HFFc6 (cell line): ENCODE results near the gene MED16. TPM values are rescaled to one million over a fixed set of nuclear protein-coding genes. Genes with fewer than 3 reads are reported as not detected.

Experiments used
- DNase-seq: peaks from one replicate; pipeline ENCODE4 v3.0.0-alpha.2; 2018
- H3K27ac Mint-ChIP-seq: 2 replicates; pipeline ENCODE4 v1.8.0; 2020; ENCODE audit warnings: mild to moderate bottlenecking, mixed read lengths
- H3K27me3 Mint-ChIP-seq: 2 replicates; pipeline ENCODE4 v1.8.0; 2021; ENCODE audit warnings: mild to moderate bottlenecking, moderate library complexity, mixed read lengths; ENCODE audit not compliant: insufficient read depth
- H3K36me3 Mint-ChIP-seq: 2 replicates; pipeline ENCODE4 v1.8.0; 2021; ENCODE audit warnings: low read depth, mixed read lengths
- H3K4me1 Mint-ChIP-seq: 2 replicates; pipeline ENCODE4 v1.8.0; 2020; ENCODE audit warnings: low read depth, mixed read lengths
- H3K4me3 Mint-ChIP-seq: 2 replicates; pipeline ENCODE4 v1.8.0; 2020; ENCODE audit warnings: mild to moderate bottlenecking, moderate library complexity, mixed read lengths
- H3K9me3 Mint-ChIP-seq: 2 replicates; pipeline ENCODE4 v1.8.0; 2020; ENCODE audit warnings: mild to moderate bottlenecking, mixed read lengths
- total RNA-seq, 6 experiments: library from RNA; stranded (reverse); fragmentation: NEBNext Ultra II Directional; extraction: Animal tissue kit (Norgen Biotek cat#: 25700); gene quantifications; 2 replicates in 1 of 6; 3 replicates in 5 of 6; pipeline ENCODE4 v1.2.3, GENCODE V29; 2021
- TF ChIP-seq, protein P1 (sequence below): fragments of 200-600 bp; sonication (generic); IDR thresholded peaks from 2 replicates; pipeline ENCODE4 v1.5.0; 2021; ENCODE audit warnings: antibody characterized with exemption, mild to moderate bottlenecking

MED16 gene
- total RNA-seq, 6 experiments from 2014 or later = 58.1 to 91.0 (median 70.9) TPM

DNA sequence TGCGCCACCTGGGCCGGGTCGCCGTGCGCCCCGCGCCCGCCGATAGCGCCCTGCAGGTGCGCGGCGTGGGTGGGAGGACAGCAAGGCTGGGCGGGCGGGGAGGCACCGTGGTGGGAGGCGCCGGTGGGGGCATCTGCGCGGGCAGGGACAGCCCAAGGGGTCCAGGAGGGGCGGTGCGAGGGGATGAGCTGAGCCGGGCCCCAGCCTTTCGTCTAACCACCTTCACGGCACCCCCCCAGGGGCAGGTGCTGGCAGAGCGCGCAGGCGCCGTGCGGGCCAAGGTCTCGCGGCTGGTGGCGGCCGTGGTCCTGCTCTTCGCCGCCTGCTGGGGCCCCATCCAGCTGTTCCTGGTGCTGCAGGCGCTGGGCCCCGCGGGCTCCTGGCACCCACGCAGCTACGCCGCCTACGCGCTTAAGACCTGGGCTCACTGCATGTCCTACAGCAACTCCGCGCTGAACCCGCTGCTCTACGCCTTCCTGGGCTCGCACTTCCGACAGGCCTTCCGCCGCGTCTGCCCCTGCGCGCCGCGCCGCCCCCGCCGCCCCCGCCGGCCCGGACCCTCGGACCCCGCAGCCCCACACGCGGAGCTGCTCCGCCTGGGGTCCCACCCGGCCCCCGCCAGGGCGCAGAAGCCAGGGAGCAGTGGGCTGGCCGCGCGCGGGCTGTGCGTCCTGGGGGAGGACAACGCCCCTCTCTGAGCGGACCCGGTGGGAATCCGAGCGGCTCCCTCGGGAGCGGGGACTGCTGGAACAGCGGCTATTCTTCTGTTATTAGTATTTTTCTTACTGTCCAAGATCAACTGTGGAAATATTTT, 27.3 kb upstream of the MED16 start:
- no peaks in the 10 kb centered on the region for H3K36me3 Mint-ChIP-seq
- DNase-seq = no peak
- no peak overlapping the region for H3K27ac Mint-ChIP-seq
- peaks cover 15% of the 10 kb centered on the region for H3K27me3 Mint-ChIP-seq
- H3K9me3 Mint-ChIP-seq = no peaks in the 10 kb centered on the region
- TF ChIP-seq, protein P1, sequence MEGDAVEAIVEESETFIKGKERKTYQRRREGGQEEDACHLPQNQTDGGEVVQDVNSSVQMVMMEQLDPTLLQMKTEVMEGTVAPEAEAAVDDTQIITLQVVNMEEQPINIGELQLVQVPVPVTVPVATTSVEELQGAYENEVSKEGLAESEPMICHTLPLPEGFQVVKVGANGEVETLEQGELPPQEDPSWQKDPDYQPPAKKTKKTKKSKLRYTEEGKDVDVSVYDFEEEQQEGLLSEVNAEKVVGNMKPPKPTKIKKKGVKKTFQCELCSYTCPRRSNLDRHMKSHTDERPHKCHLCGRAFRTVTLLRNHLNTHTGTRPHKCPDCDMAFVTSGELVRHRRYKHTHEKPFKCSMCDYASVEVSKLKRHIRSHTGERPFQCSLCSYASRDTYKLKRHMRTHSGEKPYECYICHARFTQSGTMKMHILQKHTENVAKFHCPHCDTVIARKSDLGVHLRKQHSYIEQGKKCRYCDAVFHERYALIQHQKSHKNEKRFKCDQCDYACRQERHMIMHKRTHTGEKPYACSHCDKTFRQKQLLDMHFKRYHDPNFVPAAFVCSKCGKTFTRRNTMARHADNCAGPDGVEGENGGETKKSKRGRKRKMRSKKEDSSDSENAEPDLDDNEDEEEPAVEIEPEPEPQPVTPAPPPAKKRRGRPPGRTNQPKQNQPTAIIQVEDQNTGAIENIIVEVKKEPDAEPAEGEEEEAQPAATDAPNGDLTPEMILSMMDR = no peak
- H3K4me1 Mint-ChIP-seq = peaks cover 10% of the 10 kb centered on the region; the same call in 1 of the 2 replicates
- no peak overlapping the region for H3K4me3 Mint-ChIP-seq

DNA sequence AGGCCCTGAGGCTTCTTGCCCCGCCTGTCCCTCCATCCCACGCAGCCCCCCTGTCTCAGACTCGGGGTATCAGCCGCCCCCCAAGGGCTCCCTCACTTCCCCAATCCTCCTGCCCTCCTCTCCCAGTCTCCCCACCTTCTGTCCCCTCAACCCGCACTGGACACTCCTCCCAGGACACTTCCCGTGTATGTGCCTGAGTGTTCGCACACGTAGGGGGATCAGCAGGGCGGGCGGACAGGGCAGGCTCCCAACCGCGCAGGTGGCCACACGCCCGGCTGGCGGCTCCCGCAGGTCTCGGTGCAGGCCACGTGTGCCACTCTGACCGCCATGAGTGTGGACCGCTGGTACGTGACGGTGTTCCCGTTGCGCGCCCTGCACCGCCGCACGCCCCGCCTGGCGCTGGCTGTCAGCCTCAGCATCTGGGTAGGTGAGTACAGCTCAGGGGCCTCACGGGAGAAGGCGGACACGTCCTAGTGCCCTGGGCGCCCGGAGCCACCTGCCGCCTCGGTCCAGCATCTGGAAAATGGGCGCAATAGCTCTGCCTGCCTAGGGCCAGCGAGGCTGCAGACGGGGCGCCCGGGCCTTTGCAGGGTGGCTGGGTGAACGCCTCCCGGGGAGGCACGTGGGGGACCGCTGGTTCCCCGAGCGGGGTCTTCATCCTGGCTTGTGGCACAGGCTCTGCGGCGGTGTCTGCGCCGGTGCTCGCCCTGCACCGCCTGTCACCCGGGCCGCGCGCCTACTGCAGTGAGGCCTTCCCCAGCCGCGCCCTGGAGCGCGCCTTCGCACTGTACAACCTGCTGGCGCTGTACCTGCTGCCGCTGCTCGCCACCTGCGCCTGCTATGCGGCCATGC, 26.4 kb upstream of the MED16 start:
- Mint-ChIP-seq H3K27ac (no peak overlapping the region), H3K9me3 (no peaks in the 10 kb centered on the region), H3K4me1 (peaks cover 10% of the 10 kb centered on the region; the same call in 1 of the 2 replicates), H3K27me3 (peaks cover 15% of the 10 kb centered on the region), H3K4me3 (no peak overlapping the region), H3K36me3 (no peaks in the 10 kb centered on the region)
- DNase-seq = no peak
- TF ChIP-seq, protein P1 = no peak

DNA sequence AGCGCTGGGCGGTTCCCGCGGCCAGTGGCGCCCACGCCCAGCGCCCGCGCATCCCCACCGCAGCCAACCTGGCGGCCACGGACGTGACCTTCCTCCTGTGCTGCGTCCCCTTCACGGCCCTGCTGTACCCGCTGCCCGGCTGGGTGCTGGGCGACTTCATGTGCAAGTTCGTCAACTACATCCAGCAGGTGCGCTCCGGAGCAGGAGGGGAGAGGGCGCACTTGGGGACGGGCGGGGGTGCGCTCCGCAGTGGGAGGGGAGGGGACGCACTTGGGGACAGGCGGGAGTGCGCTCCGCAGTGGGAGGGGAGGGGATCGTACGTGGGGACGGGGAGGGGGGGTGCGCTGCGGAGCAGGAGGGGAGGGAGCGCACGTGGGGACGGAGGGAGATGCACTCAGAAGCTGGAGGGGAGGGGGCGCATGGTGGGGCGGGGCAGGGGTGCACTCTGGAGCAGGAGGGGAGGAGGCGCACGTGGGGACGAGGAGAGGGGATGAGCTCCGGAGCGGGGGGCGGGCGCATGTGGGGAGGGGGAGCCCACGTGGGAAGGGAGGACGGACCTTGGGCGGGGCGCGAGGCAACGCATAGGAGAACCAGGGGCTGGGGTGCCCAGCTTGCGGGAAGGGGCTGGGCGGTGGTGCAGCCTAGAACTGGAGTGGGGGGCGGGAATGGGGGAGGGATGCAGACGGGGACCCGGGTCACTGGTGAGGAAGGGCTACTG, 25.7 kb upstream of the MED16 start:
- Mint-ChIP-seq H3K4me1 (peaks cover 10% of the 10 kb centered on the region; the same call in 1 of the 2 replicates), H3K27me3 (peaks cover 15% of the 10 kb centered on the region), H3K4me3 (no peak overlapping the region), H3K36me3 (no peaks in the 10 kb centered on the region), H3K9me3 (no peaks in the 10 kb centered on the region), H3K27ac (no peak overlapping the region)
- TF ChIP-seq, protein P1 = no peak
- DNase-seq = no peak

DNA sequence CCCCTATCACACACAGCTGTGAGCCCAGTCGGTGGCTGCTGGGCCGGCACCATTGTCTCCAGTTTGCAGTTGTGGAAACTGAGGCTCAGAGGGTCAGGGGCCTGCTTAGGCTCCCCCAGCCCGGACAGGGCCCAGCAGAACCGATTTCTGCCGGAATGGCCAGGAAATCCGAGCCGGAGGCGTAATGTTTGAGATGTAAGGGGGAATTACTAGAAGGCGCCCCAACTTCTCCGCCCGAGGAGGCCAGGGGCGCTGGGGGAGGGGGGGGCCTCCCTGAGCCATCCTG, 25.1 kb upstream of the MED16 start:
- peaks cover 15% of the 10 kb centered on the region for H3K27me3 Mint-ChIP-seq
- no peak overlapping the region for H3K27ac Mint-ChIP-seq
- TF ChIP-seq, protein P1 = no peak
- H3K36me3 Mint-ChIP-seq = no peaks in the 10 kb centered on the region
- H3K9me3 Mint-ChIP-seq = no peaks in the 10 kb centered on the region
- peaks cover 10% of the 10 kb centered on the region; the same call in 1 of the 2 replicates for H3K4me1 Mint-ChIP-seq
- H3K4me3 Mint-ChIP-seq = no peak overlapping the region
- DNase-seq = no peak

DNA sequence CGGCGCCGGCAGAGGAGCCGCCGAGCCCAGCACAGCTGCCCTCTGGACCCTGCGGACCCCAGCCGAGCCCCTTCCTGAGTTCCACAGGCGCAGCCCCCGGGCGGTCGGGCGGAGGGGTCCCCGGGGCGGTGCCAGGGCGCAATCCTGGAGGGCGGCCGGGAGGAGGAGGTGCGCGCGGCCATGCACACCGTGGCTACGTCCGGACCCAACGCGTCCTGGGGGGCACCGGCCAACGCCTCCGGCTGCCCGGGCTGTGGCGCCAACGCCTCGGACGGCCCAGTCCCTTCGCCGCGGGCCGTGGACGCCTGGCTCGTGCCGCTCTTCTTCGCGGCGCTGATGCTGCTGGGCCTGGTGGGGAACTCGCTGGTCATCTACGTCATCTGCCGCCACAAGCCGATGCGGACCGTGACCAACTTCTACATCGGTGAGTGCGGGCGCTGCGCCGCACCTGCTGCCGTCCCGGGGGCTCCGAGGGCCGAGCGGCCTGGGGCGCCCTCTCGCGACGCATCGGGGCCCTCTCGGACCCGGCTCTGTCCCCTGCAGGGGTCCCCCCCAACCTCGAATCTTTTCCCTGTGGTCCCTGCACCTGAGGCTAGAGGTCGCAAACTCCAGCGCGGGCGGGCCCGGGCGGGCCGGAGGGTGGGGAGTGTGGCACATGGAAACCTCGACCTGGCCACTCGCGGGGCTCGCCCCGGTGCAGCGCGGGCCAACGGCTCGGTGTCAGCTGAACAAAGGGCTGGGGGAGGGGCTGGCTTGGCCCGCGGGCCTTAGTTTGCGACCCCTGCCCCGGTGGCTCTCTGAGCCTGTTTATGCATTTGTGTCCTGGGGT, 24.6 kb upstream of the MED16 start, which contains the start of gene KISS1R:
TSS of gene KISS1R (plus strand) at position 11 of the 829 bp plus-strand sequence. CDS start at position 181, 170 bp downstream.
- DNase-seq = no peak
- no peak within 1 kb of the TSS for H3K4me3 Mint-ChIP-seq
- peaks cover 15% of the 10 kb centered on the region for H3K27me3 Mint-ChIP-seq
- H3K36me3 Mint-ChIP-seq = no peaks in the 10 kb centered on the region
- peaks cover 10% of the 10 kb centered on the region; the same call in 1 of the 2 replicates for H3K4me1 Mint-ChIP-seq
- TF ChIP-seq, protein P1 = peak; percentile 67
- no peaks in the 10 kb centered on the region for H3K9me3 Mint-ChIP-seq
- H3K27ac Mint-ChIP-seq = no peak within 1 kb of the TSS
